CD4-positive, alpha-beta T cell treated with Interleukin-17A for 1 hour (primary cell): Measurements from ENCODE around the gene RAB7A.

Experiments
- DNase-seq: peaks from one replicate; pipeline ENCODE4 v3.0.0-alpha.2; 2020

Gene RAB7A

DNA sequence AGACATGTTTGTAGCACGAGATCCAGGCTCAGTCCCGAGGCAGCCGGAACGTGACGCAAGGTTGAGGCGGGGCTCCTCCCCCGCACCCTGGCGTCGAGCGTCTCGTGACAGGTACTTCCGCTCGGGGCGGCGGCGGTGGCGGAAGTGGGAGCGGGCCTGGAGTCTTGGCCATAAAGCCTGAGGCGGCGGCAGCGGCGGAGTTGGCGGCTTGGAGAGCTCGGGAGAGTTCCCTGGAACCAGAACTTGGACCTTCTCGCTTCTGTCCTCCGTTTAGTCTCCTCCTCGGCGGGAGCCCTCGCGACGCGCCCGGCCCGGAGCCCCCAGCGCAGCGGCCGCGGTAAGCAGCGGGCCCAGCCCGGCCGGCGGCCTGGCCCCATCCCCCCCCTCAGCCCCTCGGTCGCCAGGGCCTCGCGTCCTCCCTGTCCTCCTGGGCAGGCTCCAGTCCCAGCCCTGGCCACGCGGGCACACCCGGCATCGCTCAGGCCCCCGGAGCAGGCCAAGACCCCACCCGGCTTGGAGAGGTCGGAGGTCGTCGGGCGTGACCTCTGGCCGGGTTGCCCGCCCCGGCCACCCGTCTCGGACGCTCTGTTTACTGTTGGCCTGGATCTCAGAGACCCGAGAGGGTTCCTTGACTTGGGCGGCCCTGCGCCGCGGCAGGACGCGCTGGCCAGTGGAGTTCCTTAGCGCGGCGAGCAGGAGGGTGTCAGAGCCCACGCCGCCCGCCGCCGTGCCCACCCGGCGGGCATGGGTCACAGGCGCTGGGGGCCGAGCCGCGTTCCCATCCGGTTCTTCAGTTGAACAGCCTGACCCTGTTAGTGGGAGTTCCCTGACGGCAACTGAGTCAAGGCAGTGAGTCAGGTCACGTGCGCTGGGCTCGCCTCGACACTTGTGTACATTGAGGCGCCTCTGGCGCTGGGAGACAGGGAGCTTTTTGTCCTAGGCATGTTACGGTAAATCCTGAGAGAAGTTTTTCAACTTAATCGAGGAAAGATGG lies at the start of gene RAB7A:
Gene RAB7A (plus strand): TSS at position 161 of the 994 bp plus-strand sequence. CDS start 69,185 bp downstream, outside the sequence.
- DNase-seq = peak; percentile 97

GRCh38 chr3:128679338-128679737 lies 46.6 kb upstream of the RAB7A start:
- DNase-seq = no peak

GRCh38 chr3:128680603-128681368 lies 45.2 kb upstream of the RAB7A start:
- peak; percentile 97 for DNase-seq

DNA sequence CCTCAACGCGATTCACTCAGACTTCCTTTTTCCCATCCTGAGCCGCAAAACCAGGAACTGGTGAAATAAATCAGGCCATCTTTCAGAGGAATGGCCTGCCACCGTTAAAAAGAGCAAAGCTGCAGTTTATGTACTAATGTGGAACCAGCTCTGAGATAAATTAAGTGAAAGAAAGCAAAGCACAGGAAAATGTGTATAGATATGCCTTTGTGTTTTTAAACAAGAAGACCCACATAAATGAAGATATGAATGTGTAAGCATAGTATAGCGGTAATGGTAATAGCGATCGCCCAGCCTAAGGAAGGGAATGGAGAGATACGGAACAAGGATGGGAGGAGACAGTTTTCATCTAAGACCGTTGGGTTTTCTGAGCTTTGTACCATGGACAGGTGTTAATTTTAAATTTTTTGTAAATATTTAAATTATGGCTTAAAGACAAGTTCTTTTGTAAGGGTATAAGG lies 44.6 kb upstream of the RAB7A start:
- no peak for DNase-seq

DNA sequence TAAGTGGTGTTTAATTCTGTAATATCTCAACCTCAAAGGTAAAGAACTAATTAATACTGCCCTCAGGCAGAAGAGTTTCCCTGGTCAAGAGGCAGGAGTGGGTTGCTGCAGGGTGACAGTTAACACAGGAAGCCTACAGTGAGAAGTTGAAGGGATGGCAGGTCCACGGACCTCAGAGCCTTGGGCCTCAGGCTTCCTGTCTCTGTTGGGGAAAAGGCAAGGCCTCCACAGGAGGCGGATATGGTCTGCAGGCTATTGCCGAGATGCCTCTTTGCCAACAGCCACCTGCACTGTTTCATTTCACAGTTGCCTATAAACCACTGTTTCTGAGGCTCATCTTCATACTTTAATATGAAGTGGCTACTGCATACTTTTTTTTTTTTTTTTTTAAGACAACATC lies 42.0 kb upstream of the RAB7A start:
- no peak for DNase-seq

DNA sequence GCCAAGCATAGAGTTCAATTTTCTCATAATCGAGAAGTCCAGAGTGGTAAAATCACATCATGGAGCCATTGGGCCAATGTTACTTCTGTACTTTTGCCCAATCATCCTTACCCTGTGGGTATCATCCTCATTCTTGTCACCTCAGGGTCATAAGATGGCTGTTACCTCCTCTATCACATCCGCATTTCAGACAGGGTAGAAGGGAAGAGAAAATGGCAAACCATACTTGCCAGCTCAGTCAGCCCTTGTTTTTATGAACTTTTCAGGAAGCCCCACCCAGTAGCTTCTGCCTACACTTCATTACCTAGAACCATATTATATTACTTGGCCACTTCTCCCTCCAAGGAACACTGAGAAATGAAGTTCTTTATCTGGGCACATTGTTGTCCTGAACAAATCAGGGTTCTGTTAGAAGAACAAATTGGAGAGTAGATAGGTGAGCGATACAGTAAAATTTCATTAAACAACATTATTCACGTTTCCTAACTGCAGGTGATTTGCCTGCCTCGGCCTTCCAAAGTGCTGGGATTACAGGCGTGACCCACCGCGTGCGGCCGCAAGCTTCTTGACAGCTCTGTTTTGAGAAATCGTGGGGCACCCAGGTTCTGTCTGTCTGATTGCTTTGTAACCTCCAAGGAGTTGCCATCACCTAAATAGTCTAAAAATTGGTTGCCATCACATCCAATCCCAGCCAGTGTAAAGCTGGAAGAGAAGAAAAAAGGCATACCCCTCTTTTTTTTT lies 40.8 kb upstream of the RAB7A start:
- no peak for DNase-seq

- DNase-seq = no peak
These were observed 39.5 kb upstream of the RAB7A start for GRCh38 chr3:128686465-128686864.

DNA sequence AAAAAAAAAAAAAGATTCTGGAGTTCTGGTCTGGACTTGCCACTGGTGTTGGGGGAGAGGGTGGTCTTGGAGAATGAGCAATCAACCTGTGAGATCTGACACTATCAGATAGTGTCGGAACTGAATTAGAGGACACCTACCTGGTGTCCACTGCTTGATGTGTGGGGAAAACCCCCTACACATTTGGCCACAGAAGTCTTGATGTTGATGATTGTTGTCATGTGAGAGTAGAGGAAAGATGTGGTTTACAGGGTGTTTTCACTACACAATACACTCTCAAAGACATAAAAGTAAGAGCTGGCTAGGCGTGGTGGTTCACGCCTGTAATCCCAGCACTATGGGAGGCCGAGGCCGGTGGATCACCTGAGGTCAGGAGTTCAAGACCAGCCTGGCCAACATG lies 36.9 kb upstream of the RAB7A start:
- DNase-seq = no peak

GRCh38 chr3:128693696-128694095 lies 32.3 kb upstream of the RAB7A start:
- no peak for DNase-seq

GRCh38 chr3:128697341-128697740 lies 28.6 kb upstream of the RAB7A start:
- DNase-seq = no peak

DNA sequence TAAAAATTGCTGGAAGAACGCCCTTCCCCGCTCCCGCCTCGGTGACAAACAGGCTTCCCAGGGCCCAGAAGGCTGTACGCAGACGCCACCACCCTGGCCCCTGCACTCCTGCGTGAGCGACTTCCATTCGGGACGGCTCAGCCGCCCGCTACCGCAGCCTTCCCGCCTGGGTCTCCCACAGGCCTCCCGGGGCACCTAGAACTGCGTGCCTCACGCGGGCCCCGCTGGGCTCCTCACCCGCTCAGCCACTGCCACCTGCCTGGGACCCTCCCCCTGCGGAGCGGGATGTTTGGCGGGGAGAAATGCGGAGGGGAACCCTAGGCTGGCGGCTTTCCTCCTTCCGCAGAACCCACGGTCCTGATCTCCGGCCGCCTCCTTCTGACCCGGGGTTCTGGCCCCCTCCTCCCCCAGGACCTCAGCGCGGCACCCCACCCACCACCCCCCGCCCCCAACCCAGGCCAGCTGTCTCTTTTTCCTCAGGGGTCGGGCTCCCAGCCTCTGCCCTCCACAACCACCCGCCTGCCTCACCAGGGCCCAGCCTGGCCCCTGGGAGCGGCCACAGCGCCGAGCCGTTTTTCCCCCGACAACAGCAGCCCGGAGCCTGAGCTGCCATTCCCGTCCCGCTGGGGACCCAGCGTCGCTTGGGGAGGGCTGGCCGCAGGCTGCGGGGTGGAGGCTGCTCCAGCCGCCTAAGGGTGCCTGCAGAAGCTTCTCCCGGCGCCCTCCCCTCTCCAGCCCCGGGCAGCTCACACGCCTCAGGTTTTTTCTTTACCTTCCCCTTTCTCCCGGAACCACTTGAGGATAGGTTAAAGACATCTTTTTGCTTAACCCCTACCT lies 27.6 kb upstream of the RAB7A start:
- no peak for DNase-seq

DNA sequence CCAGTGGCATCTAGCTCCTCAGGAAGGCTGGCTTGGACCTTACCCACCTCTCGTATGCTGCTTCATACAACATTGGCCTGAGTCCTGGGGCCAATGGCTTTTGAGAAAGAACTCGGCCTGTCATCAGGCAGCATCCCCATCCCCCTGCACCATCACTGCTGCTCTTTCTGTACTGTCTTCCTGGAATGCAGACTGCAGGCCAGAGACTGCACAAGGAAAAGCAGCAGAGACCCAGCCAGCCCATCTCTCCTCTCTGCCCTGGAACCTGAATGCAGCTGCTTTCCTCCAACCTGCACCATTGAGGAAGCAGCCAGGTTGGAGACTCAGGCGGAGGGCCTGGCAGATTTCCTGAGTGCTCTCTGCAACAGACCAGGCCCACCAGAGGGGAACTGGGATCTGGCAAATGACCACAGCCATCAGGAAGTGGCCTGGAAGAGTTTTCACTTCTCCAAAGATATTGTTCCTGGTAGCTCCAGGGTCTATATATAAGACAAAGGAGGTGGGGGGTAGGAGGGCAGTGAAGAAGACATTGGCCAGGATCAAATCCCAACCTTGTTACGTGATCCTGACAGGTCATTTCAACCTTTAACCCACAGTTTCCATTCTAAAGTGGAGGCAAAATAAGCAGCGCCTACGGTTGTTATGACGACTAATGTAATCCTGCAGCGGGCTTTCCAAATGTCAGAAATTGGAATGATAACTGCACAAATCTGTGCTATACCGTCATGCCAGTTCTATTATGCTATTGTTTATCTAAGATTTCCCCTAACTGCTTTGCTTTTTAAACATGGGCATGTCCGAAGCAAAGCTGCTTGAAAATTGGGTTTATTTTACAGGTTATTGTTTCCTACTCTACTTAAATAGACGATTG lies 24.4 kb upstream of the RAB7A start:
- no peak for DNase-seq

GRCh38 chr3:128702391-128702790 lies 23.6 kb upstream of the RAB7A start:
- DNase-seq = no peak

- no peak for DNase-seq
These were observed 22.4 kb upstream of the RAB7A start for GRCh38 chr3:128703561-128703960.

GRCh38 chr3:128706086-128706615 lies 19.8 kb upstream of the RAB7A start:
- DNase-seq = no peak

DNA sequence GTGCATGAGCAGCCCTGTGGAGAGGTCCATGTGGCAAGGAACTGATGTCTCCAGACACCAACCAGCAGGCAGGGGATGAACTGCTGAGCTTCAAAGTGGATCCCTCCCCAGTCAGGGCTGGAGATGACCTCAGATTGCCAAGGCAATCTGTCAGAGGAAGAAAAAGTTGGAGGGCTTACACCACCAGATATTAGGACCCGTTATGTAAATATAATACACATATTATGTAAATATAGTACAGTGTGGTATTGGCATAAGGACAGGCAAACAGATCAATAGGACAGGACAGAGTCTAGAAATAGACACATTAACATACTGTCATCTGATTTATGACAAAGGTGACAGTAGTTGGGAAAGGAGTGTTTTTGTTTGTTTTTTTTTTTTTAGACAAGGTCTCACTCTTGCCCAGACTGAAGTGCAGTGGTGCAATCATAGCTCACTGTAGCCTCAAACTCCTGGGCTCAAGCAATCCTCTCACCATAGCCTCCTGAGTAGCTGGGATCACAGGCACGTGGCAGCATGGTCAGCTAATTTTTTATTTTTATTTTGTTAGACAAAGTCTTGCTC lies 18.0 kb upstream of the RAB7A start:
- no peak for DNase-seq

DNA sequence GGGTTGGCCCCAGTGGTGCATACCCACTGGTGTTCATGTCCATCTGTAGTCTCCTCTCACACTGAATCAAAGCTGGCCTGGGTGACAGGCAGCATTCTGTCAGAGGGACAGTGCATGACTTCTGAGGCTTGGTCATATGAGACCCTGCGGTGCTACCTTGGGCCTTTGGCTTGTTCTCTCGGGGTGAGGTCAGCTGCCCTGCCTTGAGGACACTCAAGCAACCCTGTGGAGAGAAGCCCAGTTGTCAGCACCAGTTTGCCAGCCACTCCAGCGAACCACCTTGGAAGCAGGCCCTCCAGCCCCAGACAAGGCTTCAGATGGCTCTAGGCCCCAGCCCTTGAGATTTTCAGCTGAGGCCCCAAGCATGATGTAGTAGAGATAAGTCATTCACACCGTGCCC lies 16.9 kb upstream of the RAB7A start:
- no peak for DNase-seq

DNA sequence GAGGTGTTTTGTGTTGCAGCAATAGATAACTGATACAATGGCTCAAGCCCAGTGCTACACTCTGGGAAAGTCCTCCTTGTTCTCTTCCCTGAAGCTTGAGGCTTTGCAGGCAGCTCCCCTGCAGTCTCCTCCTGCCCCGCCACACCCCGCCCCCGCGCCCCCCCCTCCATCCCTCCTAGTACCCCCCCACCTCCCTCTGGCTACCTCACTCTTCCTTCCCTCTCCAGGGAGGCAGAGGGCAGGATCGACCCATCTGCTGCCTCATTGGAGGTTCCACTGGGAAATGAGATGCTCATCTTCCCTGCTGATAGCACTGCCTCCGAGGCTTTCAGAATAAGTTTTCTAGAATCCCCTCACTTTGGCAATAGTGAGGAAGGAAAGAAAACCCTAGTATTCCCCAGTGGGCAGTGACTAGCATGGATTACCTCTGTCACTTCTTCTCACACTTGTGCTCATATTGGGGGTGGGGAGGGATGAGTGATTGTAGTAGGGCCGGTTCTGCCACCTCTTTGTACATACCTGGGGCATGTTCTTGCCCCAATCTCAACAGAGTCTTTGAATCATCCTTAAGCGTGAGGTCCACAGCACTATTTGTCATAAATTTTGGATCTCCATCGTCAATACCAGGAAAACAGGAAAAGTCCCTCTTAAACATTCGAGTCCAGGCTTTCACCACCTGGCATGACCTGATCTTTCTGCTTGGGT lies 16.3 kb upstream of the RAB7A start:
- DNase-seq = no peak

GRCh38 chr3:128710816-128711433 lies 15.1 kb upstream of the RAB7A start:
- DNase-seq = no peak
